K562 (cell line): Measurements from ENCODE around the gene BLZF1. TPM values are rescaled to one million over a fixed set of nuclear protein-coding genes. Genes with fewer than 3 reads are reported as not detected.

Experiments used
- AFF4 ChIP-seq: sonication (generic); formaldehyde crosslinking; IDR thresholded peaks from 2 replicates; pipeline ENCODE4 v1.8.0; 2023; ENCODE audit warnings: mild to moderate bottlenecking, missing genetic modification reagents
- ATF6 ChIP-seq: sonication (generic); formaldehyde crosslinking; IDR thresholded peaks from 2 replicates; pipeline ENCODE4 v1.4.0; 2020; ENCODE audit warnings: mild to moderate bottlenecking, missing genetic modification reagents
- BDP1 ChIP-seq: IDR thresholded peaks from 3 replicates; pipeline ENCODE4 v1.6.1; 2011; ENCODE audit not compliant: insufficient read length, insufficient read depth
- GTF2B ChIP-seq: IDR thresholded peaks from 2 replicates; pipeline ENCODE4 v1.6.1; 2011; ENCODE audit not compliant: insufficient read length; ENCODE audit errors: extremely low read depth
- HMGXB4 ChIP-seq: sonication (generic); formaldehyde crosslinking; IDR thresholded peaks from 2 replicates; pipeline ENCODE4 v1.8.1; 2023; ENCODE audit warnings: mild to moderate bottlenecking, missing genetic modification reagents
- MIER1 ChIP-seq: fragments of 450-650 bp; IDR thresholded peaks from 2 replicates; pipeline ENCODE4 v1.6.1; 2016; ENCODE audit warnings: antibody characterized with exemption, mild to moderate bottlenecking, low read depth
- SNAPC5 ChIP-seq: fragments of 250-450 bp; sonication (Bioruptor Pico); IDR thresholded peaks from 2 replicates; pipeline ENCODE4 v1.8.0; 2021; ENCODE audit warnings: moderate library complexity, mild to moderate bottlenecking, inconsistent platforms
- ZKSCAN8 ChIP-seq: fragments of 200-800 bp; sonication (Bioruptor generic); IDR thresholded peaks from 2 replicates; pipeline ENCODE4 v1.6.1; 2016; ENCODE audit warnings: missing genetic modification characterization, missing compliant biosample characterization
- ZNF407 ChIP-seq: fragments of 450-650 bp; IDR thresholded peaks from 2 replicates; pipeline ENCODE4 v1.6.1; 2016; ENCODE audit warnings: low read depth
- polyA plus RNA-seq, 8 experiments: library from polyadenylated mRNA; depleted of rRNA in 4 of 8; stranded (reverse) in 5 of 8; unstranded in 3 of 8; fragments of >200 nt; fragmentation: Nextera tagmentation in 2 of 8; fragmentation: Illumina TruSeq in 1 of 8; extraction: Ambion mirVana in 2 of 8; extraction: Trizol in 1 of 8; gene quantifications; 2 replicates each; pipeline versions ENCODE4 v1.2.1 to v1.2.3, GENCODE V29; 2011 to 2014; ENCODE audit warnings: inconsistent platforms in 1 of 8, missing spikeins in 1 of 8
- total RNA-seq, 7 experiments: library from RNA; depleted of rRNA in 6 of 7; stranded (reverse); fragments of >200 nt in 6 of 7; fragmentation: Illumina TruSeq in 2 of 7; extraction: Trizol in 2 of 7; gene quantifications; 2 replicates each; pipeline versions ENCODE4 v1.2.1 to v1.2.3, GENCODE V29; 2011 to 2021; ENCODE audit warnings: low replicate concordance in 1 of 7

The BLZF1 gene
- total and polyA plus RNA-seq, 9 of the 15 experiments (the other 6 are each of a cell fraction or from before 2014, with no cell fraction given): 20.5 to 32.8 (median 25.3) TPM

GRCh38 chr1:169367096-169367685, 804 bp upstream of the BLZF1 start (continued):
- TF ChIP-seq AFF4 (CRISPR knock-in tag) (no peak), HMGXB4 (no peak), ZKSCAN8 (CRISPR knock-in tag) (no peak), ATF6 (CRISPR knock-in tag) (0 out of 2 replicates have a peak, but pooled peaks have one; percentile 23), SNAPC5 (no peak), GTF2B (no peak), BDP1 (no peak), ZNF407 (peak; percentile 55; the same call in 1 of the 2 replicates), MIER1 (0 out of 2 replicates have a peak, but pooled peaks have one; percentile 15)
